Measurements from ENCODE around the gene NECTIN1.

The NECTIN1 gene

GRCh38 chr11:119685111-119685746 is 43.8 kb downstream of the NECTIN1 start:
- no peak for DNase-seq (ENCODE audit: low read depth in 1 of 2, low spot score in 1 of 2)
- no peak overlapping the region for H3K4me3 ChIP-seq (replicated peaks; ENCODE audit: insufficient read depth, low read length)
- TF ChIP-seq GABPA (IDR thresholded peaks at IDR 0.05; ENCODE audit: low read depth), result no peak
- TF ChIP-seq CTCF (IDR thresholded peaks at IDR 0.05; ENCODE audit: insufficient read depth, low read length), result no peak
- no peak for TF ChIP-seq SPI1 (IDR thresholded peaks at IDR 0.05; ENCODE audit: borderline replicate concordance, low read depth)
- no peak for TF ChIP-seq POLR2AphosphoS5 (IDR thresholded peaks at IDR 0.05; ENCODE audit: low read depth)
- no peak for TF ChIP-seq REST (IDR thresholded peaks at IDR 0.05; ENCODE audit: insufficient replicate concordance, low read depth)
- no peaks in the 10 kb centered on the region for H3K27me3 ChIP-seq (ENCODE audit: insufficient read depth, poor library complexity, severe bottlenecking)
- H3K27ac ChIP-seq (replicated peaks), result no peak overlapping the region

DNA sequence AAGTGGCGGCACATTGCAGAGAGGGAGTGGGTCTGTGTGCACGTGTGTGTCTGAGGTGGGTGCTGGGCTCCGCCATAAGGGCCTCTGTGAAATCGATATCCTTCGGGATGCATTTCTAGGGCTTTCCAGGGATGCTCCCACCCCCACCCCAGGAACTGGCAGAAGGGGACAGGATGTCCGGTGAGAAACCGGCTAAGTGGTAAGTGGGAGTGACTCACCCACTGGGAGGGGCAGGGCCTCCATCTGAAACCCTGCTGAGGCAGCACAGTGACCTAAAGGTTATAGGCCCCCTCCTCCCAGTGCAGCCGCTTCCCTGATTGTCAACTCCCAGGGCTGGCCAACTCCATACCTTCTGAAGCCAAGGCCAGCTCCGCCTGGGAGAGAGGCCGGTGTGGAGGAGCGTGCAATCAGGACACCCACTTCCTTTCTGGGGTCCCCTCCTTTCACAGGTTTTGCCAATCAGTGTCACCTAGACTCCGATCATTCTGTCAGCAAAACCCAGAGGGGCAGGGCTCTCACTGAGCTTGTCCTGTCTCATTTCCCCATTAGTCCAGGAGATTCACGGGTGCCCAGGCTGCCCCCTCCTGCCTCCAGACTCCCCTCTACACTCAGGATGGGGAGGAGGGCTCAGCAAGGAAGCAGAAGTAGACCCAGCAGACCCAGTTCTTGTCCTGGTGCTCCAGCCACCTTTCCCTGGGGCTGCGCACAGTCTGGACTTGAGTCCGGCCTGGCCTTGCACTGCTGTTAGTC is 44.5 kb downstream of the NECTIN1 start:
- no peak overlapping the region for H3K27ac ChIP-seq (replicated peaks)
- no peaks in the 10 kb centered on the region for H3K27me3 ChIP-seq (ENCODE audit: insufficient read depth, poor library complexity, severe bottlenecking)
- TF ChIP-seq REST (IDR thresholded peaks at IDR 0.05; ENCODE audit: insufficient replicate concordance, low read depth), result no peak
- no peak for TF ChIP-seq GABPA (IDR thresholded peaks at IDR 0.05; ENCODE audit: low read depth)
- TF ChIP-seq POLR2AphosphoS5 (IDR thresholded peaks at IDR 0.05; ENCODE audit: low read depth), result no peak
- no peak for TF ChIP-seq CTCF (IDR thresholded peaks at IDR 0.05; ENCODE audit: insufficient read depth, low read length)
- TF ChIP-seq SPI1 (IDR thresholded peaks at IDR 0.05; ENCODE audit: borderline replicate concordance, low read depth), result no peak
- no peak overlapping the region for H3K4me3 ChIP-seq (replicated peaks; ENCODE audit: insufficient read depth, low read length)
- no peak for DNase-seq (ENCODE audit: low read depth in 1 of 2, low spot score in 1 of 2)

DNA sequence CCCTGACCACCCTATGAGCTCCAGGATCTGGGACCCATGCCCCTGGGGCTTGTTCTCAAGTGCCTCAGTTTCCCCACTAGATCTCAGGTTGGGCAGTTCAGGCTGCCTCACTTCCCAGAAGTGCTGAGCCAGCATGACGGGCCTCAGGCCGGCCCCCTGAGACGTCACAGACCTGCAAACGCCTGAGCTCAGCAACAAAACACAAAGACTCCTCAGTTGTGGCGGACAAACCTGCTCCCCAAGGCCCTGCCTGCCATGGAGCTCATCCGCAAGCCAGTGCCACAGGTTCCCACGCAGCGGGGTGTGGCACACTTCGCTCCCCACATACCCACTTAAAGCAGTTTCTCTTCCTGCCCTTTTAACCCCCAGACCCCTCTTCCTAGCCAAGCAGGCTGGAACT is 45.2 kb downstream of the NECTIN1 start:
- TF ChIP-seq SPI1 (IDR thresholded peaks at IDR 0.05; ENCODE audit: borderline replicate concordance, low read depth) (no peak), POLR2AphosphoS5 (IDR thresholded peaks at IDR 0.05; ENCODE audit: low read depth) (no peak), CTCF (IDR thresholded peaks at IDR 0.05; ENCODE audit: insufficient read depth, low read length) (no peak)
- no peak overlapping the region for H3K4me3 ChIP-seq (replicated peaks; ENCODE audit: insufficient read depth, low read length)
- no peaks in the 10 kb centered on the region for H3K27me3 ChIP-seq (ENCODE audit: insufficient read depth, poor library complexity, severe bottlenecking)
- no peak overlapping the region for H3K27ac ChIP-seq (replicated peaks)
- DNase-seq (ENCODE audit: low read depth in 1 of 2, low spot score in 1 of 2), result no peak
